CD4-positive, alpha-beta T cell treated with Interleukin-15 for 1 hour (primary cell): ENCODE measurements around the gene PGS1.

Source experiments
- DNase-seq: peaks from one replicate; pipeline ENCODE4 v3.0.0-alpha.2; 2020

PGS1 gene

DNA sequence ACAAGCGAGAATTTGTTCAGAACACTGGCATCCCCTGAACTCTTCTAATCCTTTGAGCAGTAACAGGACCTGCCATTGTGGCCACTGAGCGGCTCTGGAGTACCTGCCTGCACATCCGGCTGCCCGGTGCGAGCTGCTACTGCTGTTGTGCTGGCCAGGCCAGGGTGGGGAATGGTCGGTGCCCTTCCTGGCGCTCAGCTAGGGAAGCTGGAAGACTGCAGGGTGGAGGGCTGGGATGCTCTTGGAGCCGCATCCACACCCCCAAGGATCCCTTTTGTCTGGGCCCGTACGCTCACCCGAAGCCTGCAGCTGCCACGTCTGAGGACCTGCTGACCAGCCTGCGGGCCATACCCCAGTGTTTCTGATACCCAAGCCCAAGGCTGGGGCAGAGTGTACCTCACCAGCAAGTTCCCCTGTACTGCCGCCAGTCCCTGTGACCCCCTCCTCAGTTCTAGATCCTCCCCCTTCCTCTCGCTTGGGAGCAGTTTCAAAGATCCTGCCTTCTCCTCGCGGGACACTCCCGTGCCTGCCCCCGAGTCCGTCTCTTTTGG lies 49.7 kb downstream of the PGS1 start:
- no peak for DNase-seq

DNA sequence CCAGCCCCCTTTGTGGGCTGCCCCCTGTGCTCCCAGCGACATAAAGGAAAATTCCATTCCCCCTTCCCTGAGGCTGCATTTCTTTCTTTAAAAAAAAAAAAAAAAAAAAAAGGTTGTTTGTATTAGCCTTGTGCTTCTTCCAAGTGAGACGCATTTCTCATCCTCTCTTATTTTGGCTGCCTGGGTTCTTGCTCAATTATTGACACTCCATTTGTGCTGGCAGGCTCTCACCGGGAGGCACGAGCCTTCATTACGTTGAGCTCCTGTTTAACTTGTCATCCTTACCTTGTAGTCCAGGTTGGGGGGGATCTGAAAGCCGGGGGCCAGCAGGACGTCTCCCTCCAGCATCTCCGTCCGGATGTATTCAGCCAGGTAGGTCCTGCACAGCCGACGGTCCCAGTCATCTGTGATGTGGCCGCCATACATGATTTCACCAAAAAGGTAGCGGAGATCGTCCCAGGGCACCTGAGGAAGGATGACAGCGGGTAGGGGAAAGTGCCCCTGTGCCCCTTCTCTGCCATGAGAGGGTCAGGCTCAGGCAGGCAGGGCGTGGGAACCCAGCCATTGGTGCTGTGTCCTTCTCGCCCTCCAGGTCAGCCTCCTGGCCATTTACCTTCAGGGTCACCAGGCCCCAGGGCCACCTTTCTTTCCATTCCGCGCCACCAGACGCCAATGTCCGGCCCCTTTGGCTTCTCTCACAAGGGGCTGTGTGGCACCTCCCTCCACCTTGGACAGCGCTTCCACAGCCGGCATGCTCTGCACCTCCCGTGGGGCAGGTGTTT lies 50.6 kb downstream of the PGS1 start:
- DNase-seq = no peak

DNA sequence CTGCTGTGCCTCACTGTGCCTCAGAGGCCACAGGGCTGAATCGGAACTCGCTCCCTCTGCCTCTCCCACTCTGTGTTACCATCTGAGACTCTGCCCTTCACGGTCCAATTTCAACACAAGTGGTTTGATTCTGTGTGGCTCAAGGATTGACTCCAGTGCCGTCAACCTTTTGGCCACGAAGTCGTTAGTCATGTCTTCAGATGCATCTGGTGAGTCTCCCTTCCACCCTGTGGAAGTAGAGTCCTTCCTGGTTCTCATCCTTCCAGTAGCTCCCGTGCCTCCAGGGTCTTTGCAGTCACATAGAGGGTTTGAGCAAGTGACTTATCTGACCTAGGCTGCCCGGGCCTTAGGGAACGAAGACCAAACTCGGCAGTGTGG lies 51.2 kb downstream of the PGS1 start:
- DNase-seq = no peak

DNA sequence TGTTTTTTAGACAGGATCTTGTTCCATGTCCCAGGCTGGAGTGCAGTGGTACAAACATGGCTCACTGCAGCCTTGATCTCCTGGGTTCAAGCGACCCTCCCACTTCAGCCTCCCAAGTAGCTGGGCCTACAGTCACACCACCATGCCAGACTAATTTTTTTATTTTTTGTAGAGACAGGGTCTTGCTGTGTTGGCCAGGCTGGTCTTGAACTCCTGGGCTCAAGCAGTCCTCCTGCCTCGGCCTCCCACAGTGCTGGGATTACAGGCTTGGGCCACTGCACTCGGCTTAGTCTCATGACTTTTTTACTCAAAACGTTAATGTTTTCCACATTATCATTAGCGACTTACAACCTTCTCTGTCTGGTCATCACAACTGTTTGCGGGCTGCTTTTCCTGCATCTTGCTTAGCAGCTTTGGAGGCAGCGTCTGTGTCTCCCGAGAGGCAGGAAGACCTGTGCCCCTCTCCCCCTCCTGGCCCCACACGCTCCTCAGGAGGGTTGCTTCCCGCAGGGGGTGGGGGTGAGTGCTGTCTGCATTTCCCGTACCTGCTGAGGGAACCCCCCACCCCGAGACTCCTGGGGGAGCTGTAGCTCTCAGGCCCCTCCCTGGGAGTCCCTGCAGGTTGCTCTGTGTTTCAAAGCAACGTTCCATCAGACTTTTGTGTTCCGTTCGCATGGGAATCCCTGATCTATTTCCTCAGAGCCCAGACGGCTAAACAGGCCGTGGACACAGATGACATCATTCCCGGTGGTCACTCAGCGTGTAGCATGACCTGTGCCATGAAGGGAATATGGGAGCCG lies 52.6 kb downstream of the PGS1 start:
- DNase-seq = no peak

DNA sequence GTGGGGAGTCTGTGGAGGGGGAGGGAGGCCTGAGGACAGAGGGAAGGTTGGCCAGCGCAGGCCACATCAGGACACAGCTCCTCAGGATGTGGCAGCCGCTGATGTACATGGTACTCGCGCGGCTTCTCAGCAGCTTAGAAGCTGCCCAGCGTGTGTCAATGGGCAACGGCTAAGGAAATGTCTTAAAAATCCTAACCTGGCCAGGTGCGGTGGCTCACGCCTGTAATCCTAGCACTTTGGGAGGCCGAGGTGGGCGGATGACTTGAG lies 53.2 kb downstream of the PGS1 start:
- DNase-seq = no peak

DNA sequence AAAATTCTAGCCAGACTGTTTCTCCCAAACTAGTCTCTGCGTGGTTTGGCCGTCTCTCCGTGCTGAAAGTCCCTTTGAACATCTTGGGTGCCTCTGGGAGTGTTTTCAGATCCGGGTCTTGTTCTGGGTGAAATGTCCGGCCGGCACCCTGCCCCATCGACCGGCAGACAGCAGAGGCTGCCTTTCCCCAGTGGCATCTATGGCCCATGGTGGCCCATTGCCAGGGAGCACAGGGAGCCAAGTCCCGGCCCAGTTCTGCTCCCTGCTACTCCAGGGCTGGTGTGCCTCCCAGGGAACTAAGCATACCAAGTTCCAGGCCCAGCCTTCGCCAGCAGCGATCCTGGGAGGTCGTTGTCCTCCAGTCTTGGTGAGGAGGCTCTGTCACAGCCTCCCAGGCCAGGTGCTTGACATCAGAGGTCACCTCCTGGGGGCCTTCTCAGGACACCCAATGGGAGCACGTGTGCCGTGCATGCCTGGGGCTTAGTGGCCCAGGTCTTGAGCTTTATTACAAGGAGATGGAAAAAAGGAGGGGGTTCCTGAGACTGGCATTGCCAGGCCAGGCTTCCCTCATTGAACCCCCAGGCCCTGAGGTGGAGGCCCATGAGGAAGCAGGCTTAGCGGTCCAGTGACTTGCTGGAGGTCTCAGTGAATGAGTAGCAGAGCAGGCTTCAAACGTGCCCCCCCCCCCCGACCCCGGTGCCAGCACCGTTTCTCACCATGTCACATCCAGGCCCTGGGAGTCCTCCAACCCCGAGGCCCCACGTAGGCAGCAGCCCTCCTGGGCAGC lies 54.0 kb downstream of the PGS1 start:
- DNase-seq = no peak

DNA sequence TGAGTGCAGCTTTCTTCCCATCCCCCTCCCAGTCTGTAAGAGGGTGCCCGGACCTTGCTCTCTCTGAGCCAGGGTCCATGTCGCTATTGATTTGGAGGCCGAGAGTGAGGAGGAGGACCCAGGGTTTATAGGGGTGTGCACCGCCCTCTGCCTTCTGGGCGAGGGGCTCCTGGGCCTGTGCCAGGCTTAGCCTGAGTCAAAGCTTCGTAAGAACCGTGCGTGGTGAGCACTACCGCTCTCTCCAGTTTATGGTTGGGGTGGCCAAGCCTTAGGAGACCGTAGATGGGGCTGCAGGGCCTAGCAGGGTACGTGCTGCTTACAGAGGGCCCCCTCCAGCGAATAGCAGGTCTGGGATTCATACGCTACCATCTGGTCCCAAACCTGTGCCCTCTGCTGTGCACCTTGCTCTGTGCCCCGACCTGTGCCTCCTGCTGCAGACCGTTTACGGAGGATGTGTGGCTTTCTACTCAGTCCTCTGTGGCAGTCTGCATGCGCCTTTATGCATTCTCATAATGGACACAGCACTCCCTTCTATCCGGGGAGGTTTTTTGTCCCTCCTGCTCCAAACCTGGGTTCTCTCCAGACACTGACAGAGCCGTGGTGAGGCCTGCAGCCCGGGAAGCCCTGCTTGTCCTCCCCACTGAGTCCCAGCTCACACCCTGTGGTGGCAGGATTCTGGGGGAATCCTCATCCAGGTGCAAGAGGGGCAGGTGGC lies 54.7 kb downstream of the PGS1 start:
- no peak for DNase-seq

DNA sequence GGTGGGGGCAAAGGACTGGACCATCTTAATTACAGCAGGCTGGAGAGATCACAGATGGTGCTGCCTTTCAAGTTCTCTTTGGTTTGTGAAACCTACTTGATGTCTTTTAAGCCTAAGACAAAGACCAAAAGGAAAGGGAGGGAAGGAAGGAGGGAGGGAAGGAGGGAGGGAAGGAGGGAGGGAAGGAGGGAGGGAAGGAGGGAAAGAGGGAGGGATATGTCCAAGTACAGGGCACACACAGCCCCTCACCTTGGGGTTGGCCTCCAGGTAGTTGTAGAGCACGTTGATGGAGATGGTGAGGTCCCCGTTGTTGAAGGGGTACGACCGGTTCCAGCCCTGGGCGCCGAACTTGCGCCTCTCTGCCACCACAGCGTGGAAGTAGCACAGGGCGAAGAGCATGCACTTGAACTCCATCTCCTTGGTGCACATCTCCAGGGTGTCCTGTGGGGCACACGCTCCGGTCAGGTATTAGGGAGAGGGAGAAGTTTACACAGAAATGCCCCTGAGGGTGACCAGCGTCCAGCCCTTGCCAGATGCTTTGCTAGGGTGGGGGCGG lies 55.4 kb downstream of the PGS1 start:
- DNase-seq = no peak

DNA sequence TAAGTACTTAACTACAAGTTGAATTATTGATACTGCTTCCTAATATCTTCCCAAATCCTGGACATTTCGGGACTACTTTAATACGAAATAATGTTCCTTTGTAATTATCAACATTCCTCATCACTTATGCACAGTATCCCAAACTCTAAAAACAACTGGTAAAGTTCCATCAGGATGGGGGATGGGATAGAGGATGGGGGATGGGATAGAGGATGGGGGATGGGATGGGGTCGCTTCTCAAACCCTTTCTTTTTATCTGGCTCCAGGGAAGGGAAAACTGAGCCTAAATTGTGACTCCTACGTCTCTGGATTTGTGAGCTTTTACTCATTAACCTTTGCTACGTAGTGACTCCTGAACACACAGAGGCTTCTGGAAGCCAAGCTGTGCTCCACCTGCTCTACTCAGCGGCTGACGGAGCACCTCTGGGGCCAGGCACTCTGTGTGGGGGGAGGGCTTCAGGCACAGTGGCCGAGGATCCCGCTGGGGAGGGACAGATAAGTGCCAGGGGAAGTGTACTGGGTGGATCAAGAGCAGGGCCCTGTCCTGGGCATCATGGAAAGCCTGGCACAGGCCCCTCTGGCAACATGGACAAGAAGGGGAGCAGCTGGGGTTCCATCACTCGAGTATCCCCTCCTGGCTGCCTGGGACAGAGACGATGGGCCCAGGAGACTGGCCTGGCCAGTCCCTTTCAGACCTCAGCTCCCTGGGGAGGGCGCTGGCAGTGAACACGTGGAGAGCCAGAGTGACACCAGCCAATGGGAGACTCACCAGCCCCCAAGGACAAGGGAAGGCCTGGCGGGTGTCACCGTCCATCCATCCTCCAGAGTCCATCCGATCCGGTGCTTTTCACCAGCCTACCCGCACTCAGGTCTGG lies 56.2 kb downstream of the PGS1 start:
- DNase-seq = no peak

DNA sequence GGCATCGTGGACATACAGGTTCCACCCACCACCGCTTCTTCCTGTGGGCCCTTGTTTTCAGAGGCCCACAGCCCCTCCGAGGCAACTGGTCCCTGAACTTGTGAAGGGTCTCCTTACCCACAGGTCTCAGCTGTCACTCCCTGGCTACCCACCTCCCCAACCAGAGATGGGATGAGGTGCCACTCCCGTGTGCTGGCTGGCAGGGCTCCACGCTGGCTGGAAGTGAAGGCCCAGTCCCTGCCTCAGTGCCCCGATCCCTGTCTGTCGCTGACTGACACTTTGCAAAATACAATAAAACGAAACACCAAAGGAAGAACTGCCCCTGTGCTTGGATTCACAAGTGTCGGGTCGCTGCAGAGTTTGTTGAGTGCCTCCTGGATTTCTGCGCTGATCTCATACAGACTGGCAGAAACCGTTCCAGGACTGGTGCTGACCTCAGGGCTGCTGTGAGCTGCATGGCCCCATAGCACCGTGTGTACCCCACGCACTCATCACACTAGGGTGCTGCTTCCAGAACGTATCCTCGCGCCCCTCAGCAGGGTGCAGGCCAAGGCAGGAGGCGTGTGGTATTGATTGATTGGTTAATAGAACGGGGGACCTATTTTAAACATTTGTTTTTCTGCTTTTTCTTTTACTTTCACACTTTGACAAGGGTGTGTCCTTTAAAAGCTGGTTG lies 57.0 kb downstream of the PGS1 start:
- no peak for DNase-seq

DNA sequence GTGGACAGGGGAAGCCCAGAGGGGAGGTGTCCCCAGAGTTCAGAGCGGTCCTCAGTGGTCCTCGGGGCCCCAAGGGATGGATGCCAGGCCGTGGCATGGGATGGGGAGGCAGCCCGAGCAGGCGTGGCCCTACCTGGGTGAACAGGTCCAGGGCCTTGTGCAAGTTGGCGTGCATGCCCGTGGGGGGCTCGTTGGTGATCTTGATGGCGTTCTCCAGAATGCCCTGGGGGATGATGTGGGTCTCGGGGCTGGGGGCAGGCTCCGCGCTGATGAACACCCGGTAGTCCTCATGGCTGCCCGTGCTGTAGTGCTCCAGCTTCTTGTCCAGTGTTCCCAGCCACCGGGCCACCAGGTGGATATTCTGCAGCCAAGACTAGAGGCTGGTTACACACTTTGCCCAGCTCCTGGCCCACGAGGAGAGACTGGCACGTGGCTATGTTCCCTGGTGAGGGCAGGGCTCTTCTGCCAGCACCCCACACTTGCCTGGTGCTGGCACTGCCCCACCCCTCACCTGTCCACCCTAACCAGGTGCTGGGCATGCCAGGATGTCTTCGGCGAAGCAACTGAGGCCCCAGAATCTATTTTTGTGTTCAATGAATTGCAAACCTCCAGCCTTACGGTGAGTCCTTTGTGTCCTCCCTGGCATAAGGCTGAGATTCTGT lies 59.2 kb downstream of the PGS1 start:
- no peak for DNase-seq

DNA sequence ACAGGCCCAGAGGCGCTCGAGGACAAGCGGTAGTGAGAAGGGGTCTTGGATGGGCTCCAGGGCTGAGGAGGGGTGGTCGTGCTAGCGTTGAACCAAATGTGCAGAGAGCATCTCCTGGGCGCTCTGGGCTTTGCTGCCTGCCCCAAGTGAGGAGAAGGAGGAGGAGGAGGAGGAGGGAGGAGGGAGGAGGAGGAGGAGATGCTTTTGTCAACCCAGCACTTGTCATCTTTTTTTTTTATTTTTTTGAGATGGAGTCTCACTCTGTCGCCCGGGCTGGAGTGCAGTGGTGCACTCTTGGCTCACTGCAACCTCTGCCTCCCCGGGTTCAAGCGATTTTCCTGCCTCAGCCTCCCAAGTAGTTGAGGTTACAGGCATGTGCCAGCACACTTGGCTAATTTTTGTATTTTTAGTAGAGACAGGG lies 59.8 kb downstream of the PGS1 start:
- no peak for DNase-seq

DNA sequence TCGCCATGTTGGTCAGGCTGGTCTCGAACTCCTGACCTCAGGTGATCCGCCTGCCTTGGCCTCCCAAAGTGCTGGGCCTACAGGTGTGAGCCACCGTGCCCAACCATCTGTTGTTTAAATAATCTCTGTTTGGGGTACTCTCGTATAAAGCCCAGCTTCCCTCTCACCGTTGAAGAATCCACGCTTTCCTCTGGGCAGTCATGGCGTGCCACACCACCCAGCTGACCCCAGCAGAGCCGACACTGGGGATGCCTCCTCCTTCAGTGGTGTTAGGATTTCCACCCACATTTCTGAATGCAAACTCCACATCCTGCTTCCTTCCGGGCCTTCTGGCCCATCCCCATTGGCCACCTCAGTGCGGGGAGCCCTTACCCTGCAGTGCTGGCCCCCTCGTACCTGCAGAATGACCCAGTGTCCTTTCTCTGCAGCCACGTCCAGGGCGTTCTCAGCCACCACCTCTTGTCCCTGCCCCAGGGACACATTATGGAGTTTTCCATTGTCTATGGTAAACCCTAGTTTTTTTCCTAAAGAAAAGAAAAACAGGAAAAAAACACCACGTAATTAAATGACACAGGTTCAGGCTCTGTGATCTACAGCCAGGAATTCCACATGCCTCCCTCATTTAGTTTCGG lies 60.4 kb downstream of the PGS1 start:
- DNase-seq = no peak

DNA sequence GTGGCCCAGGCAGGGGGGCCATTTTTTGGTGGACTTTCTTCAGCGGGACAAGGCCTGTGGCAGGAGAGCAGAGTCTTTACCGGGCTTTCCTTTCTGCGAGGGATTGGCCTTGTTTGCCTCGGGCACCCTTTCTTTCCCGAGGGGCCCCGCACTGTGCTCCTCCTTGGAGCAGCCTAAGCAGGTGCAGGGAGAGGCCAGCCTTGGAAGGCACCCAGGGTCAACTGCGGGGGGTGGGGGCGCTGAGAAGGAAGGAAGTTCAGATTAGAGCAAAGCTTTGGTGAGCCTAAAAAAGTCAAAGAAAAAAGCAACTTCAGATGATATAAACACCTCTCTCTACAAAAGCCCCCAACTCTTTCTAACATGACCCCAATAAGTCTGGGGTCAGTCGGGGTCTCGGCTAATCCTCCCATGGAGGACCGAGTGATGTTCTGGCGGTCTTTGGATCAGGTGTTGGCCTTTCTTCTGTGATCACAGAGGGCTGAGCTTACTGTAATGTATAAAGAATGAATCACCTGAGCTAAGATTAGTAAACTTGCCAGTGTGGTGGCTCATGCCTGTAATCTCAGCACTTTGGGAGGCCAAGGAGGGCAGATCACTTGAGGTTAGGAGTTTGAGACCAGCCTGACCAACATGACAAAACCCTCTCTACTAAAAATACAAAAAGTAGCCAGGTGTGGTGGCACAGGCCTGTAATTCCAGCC lies 63.0 kb downstream of the PGS1 start:
- DNase-seq = no peak

DNA sequence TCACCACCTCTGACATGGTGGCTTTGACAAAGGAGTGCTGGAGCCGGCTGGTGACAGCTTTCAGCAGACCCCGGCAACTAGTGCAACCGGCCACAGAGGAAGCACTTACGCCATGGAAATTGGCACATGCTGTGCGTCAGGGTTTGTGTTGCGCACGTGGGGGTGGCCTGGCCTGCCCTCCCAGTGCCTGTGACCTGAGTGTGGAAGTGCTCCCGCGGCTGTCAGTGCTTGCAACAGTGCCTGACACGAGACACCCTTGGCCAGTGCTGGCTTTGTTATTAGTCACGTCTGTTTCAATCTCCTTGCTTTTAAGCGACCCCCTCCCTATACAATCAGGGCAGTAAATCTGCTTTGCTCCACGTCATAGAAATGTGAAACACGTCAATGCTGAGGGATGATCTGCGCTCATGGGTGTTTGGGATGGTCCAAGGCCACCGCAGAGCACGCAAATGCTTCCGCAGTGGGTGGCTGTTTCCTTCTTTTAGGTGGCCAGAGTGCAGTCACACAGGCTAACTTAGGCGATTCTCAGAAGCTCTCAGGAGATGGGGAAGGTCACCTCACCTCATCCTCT lies 64.3 kb downstream of the PGS1 start:
- peak; percentile 87 for DNase-seq

DNA sequence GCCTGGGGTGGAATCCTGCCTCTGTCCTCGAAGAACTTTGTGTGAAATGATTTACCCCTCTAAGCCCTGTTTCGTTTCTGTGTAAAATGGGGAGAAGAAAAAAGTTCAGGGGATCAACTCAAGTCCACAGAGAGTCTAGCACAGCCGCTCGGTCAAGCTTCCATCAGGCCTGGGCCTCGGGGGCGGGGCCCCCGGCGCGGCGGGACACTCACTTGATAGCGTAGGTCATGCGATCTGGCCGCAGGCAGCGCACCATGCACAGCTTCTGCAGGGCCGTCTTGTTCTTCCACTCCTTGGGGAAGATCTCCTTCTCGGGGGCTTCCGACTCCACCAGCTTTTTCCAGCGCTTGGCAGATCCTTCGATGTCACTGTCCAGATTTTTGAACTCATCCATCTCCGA lies 65.9 kb downstream of the PGS1 start:
- DNase-seq = no peak

DNA sequence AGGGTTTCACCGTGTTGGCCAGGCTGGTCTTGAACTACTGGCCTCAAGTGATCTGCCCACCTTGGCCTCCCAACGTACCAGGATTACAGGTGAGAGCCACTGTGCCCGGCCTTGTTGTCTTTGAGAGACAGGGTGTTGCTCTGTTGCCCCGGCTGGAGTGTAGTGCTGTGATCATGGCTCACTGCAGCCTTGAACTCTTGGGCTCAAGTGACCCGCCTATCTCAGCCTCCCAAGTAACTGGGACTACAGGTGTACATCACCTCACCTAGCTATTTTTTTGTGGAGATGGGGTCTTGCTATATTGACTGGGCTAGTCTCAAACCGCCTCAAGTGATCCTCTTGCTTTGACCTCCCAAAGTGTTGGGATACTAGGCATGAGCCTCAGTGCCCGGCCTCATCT lies 68.4 kb downstream of the PGS1 start:
- DNase-seq = no peak

DNA sequence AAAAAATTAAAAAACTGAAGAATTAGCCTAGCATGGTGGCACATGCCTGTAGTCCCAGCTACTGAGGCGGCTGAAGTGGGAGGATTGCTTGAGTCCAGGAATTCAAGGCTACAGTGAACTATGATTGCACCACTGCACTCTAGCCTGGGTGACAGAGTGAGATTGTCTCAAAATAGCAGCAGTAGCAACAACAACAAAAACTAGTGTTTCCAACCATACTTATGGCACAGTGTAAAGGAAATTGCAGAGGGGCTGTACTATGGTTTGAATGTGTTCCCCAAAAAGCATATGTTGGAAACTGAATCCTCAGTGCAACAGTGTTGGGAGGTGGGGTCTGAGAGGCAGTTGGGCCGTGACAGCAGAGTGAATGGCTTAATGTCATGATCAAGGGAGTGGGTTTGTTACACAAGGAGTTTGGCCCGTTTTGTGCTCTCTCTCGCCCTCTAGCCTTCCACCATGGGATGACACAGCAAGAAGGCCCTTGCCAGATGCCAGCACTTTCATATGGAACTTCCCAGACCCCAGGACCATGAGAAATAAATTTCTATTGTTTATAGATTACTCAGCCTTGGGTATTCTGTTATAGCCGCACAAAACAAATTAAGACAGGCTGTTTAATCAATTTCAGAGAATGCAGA lies 70.0 kb downstream of the PGS1 start:
- DNase-seq = no peak
